Measurements from ENCODE around the gene SMOC1. TPM values are rescaled to one million over a fixed set of nuclear protein-coding genes. Genes with fewer than 3 reads are reported as not detected.

The SMOC1 gene
- total RNA-seq, 1 donor from 2014 or later = 0.49 TPM

GRCh38 chr14:70077720-70078119 lies 198.5 kb downstream of the SMOC1 start:
- Mint-ChIP-seq H3K4me3 (ENCODE audit: unreplicated experiment) (peak overlapping the region; percentile 14), H3K36me3 (ENCODE audit: unreplicated experiment) (no peaks in the 10 kb centered on the region), H3K9me3 (ENCODE audit: unreplicated experiment) (peaks cover 1% of the 10 kb centered on the region), H3K27me3 (ENCODE audit: unreplicated experiment) (no peaks in the 10 kb centered on the region), H3K4me1 (ENCODE audit: low read depth, unreplicated experiment) (peaks cover 16% of the 10 kb centered on the region), H3K27ac (ENCODE audit: unreplicated experiment) (peak overlapping the region; percentile 63)
- no peak for TF ChIP-seq CTCF (IDR thresholded peaks at IDR 0.05; ENCODE audit: partially characterized antibody, unreplicated experiment)
- DNase-seq = no peak

DNA sequence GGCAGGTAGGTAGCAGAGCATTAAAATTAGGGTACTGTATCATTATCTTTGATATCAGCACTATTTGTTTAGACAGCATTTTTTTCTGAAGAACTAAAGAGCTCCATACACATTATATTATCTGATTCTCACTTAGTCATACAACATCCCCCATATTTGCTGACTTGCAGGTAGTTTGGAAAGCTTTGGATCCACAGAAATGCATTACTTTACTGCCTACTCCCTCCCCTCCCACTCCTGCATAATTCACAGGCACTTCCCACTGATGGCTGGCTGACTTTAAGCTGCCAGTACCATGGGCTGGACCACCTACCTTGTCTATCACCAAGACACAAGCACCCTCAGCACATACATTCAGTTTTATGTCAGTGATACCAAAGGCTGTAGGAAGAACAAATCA lies 199.1 kb downstream of the SMOC1 start:
- H3K4me3 Mint-ChIP-seq (ENCODE audit: unreplicated experiment) = no peak overlapping the region
- H3K27me3 Mint-ChIP-seq (ENCODE audit: unreplicated experiment) = no peaks in the 10 kb centered on the region
- TF ChIP-seq CTCF (IDR thresholded peaks at IDR 0.05; ENCODE audit: partially characterized antibody, unreplicated experiment) = no peak
- no peak overlapping the region for H3K27ac Mint-ChIP-seq (ENCODE audit: unreplicated experiment)
- H3K36me3 Mint-ChIP-seq (ENCODE audit: unreplicated experiment) = no peaks in the 10 kb centered on the region
- peaks cover 1% of the 10 kb centered on the region for H3K9me3 Mint-ChIP-seq (ENCODE audit: unreplicated experiment)
- H3K4me1 Mint-ChIP-seq (ENCODE audit: low read depth, unreplicated experiment) = peaks cover 16% of the 10 kb centered on the region
- DNase-seq = no peak

GRCh38 chr14:70080076-70080475 lies 200.9 kb downstream of the SMOC1 start:
- no peak overlapping the region for H3K4me3 Mint-ChIP-seq (ENCODE audit: unreplicated experiment)
- TF ChIP-seq CTCF (IDR thresholded peaks at IDR 0.05; ENCODE audit: partially characterized antibody, unreplicated experiment) = no peak
- H3K9me3 Mint-ChIP-seq (ENCODE audit: unreplicated experiment) = peaks cover 1% of the 10 kb centered on the region
- no peak for DNase-seq
- no peak overlapping the region for H3K27ac Mint-ChIP-seq (ENCODE audit: unreplicated experiment)
- peaks cover 16% of the 10 kb centered on the region for H3K4me1 Mint-ChIP-seq (ENCODE audit: low read depth, unreplicated experiment)
- H3K27me3 Mint-ChIP-seq (ENCODE audit: unreplicated experiment) = no peaks in the 10 kb centered on the region
- no peaks in the 10 kb centered on the region for H3K36me3 Mint-ChIP-seq (ENCODE audit: unreplicated experiment)

Other genes with a start within 250 kb of the SMOC1 start
- gene SRSF5, start 112.3 kb upstream of the SMOC1 start, total RNA-seq (ENCODE audit: unreplicated experiment) = 319 TPM
- gene SLC10A1, start 82.2 kb upstream of the SMOC1 start, total RNA-seq (ENCODE audit: unreplicated experiment) = not detected